IPS-18c (cell line): ENCODE measurements around the gene PFDN2.
"Not testable (repeated sequence)": the region's sequence is repeated elsewhere in the genome, so short reads cannot be mapped to it uniquely, and the experiment has no call there.

ENCODE experiments used
- H3K4me3 ChIP-seq: 2 replicates; pipeline ENCODE4 v1.7.0; 2013; ENCODE audit warnings: low read depth, mild to moderate bottlenecking, low read length, moderate library complexity; ENCODE audit not compliant: insufficient read depth
- H3K9me3 ChIP-seq: one replicate; pipeline ENCODE4 v1.6.1; 2013; ENCODE audit warnings: mild to moderate bottlenecking, low read length, moderate library complexity; ENCODE audit not compliant: control insufficient read depth, insufficient read depth

PFDN2 gene

GRCh38 chr1:161115961-161116360 lies 1.9 kb downstream of the PFDN2 start:
- H3K4me3 ChIP-seq, H3K9me3 ChIP-seq: not testable (repeated sequence)

DNA sequence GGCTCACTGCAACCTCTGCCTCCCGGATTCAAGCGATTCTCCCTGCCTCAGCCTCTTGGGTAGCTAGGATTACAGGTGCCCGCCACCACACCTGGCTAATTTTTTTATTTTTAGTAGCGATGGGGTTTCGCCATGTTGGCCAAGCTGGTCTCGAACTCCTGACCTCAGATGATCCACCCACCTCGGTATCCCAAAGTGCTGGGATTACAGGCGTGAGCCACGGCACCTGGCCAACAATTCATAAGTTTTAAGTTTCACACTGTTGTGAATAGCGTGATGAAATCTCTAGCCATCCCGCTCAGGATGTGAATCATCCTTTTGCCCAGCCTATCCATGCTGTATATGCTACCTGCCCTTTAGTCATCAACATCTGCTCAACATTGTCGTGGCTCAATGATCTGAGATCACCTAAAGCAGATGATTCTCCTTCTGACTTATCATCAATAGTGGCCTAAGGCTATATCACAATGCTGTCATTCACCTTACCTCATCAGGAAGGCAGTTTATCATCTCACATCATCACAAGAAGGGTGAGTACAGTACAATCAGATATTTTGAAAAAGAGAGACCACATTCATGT lies 2.6 kb downstream of the PFDN2 start:
- Histone ChIP-seq H3K9me3 (no peaks in the 10 kb centered on the region), H3K4me3 (no peak overlapping the region)

DNA sequence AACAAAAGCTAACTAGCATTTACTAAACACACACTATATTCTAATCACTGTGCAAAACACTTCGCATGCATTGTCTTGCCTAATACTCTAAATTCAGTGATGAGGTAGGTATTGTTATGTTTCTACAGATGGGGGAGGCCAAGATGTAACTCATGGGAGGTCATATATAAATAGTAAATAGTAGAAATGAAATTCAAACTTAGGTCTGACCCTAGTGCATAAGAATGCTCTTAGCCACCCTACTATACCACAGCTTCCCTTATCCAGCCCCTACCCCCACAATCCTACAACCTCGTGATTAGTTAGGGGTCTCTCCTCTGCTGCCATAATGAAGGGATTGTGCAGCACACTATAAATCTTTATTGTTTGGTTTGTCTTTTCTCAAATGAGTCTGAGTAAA lies 3.3 kb downstream of the PFDN2 start:
- H3K4me3 ChIP-seq: no peak overlapping the region
- no peaks in the 10 kb centered on the region for H3K9me3 ChIP-seq

DNA sequence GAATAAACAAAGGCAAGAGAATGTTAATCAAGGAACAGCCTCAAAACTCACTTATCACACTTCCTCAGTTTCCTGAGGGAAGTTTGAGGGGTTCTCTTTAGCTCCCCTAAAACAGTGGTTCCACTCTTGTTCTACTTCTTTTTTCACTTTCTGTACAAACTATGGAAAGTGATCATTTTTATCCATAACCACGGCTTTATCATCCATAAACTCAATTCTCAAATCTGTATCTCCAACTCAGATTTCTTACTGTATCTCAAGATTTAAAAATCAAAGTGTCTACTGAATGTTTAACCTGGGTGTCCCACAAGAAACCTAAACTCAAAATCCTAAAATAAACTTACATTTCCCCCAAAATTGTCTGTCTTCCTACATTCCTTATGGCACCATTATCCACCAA lies 3.9 kb downstream of the PFDN2 start:
- Histone ChIP-seq H3K9me3 (no peaks in the 10 kb centered on the region), H3K4me3 (no peak overlapping the region)

DNA sequence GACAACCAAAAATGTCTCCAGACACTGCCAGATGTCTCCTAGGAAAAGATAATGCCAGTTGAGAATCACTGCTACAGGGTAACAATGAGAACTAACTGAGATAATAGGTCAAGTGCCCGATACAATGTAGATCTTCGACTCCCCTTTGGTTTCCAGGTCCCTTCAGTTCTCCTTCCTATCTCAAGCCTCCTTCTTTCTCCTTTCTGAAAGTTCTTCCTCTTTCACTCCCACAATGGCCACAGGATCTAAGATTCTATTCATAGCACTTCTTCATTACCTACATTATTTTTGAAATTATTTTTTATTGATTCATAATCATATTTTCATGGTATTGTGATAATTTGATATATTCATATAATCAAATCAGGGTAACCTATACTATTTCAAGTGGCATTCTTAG lies 6.3 kb downstream of the PFDN2 start:
- Histone ChIP-seq H3K9me3 (no peaks in the 10 kb centered on the region), H3K4me3 (no peak overlapping the region)

- Histone ChIP-seq H3K9me3 (no peaks in the 10 kb centered on the region), H3K4me3 (no peak overlapping the region)
These were observed 6.7 kb downstream of the PFDN2 start for GRCh38 chr1:161111117-161111516.

GRCh38 chr1:161106431-161106830 lies 11.4 kb downstream of the PFDN2 start:
- H3K9me3 ChIP-seq: no peaks in the 10 kb centered on the region

DNA sequence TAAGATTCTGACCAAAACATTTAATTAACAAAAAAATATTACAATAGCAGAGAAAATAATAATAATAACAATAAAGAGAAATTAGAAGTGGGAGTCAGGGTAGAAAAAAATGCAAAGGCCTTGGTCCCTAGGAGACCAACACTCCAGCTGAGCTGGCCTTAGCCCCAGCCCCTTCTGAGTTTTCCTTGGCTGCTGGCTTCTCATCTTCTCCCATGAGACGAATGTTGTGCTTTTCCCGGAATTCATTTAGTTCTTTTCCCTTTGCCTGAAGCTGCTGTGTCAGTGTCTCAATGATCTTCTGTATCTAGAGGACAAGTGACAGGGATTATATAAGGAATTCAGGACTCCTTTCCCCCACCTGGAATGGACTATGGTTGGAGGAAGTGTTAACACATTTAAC lies 17.3 kb downstream of the PFDN2 start:
- no peaks in the 10 kb centered on the region for H3K9me3 ChIP-seq

More at GRCh38 chr1:161106431-161106830, 11.4 kb downstream of the PFDN2 start:
- H3K4me3 ChIP-seq: no peak overlapping the region

DNA sequence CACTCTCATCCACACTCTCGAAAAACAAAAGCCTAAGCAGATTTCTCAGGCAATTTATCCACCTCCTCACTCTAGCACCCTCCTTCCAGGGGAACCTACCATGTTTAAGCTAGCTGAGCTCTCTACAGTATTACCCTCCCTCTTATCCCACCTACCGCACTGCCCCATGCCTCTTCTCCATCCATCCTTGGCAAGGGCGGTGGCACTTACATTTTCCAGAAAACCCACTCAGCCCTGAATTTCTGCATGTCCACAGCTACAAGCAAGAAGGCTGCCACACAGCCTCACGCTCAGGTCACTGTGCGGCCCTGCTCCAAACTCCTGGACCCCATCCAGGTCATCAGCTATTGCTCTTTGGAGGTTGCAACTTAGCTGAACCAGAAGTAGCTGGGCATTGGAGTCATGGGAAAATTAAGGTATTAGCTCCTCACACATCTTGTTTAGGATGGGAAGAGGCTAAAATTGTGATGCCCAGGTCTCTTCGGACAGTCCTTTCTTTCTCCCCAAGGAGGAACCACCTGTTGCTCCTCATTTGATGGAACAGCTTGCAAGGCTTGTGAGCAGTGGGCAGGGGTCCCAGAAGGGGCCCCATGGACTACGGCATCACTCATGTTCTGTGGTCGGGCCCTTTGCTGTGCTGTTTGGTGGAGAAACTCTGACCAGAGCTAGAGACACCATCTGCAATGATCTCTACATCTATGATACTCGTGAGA lies 18.6 kb downstream of the PFDN2 start:
- Histone ChIP-seq H3K4me3 (peak overlapping the region; percentile 91; the same call in 1 of the 2 replicates), H3K9me3 (no peaks in the 10 kb centered on the region)

More for the DNA sequence above, 17.3 kb downstream of the PFDN2 start:
- H3K4me3 ChIP-seq: no peak overlapping the region

- peak within 1 kb of the TSS; percentile 91 for H3K4me3 ChIP-seq
- H3K9me3 ChIP-seq: no peaks in the 10 kb centered on the region
These were observed 19.4 kb downstream of the PFDN2 start, which contains the start of gene KLHDC9 for GRCh38 chr1:161098210-161099068. KLHDC9 (plus strand) TSS chr1:161098361; CDS start chr1:161098536, 175 bp downstream.

- Histone ChIP-seq H3K4me3 (no peak overlapping the region), H3K9me3 (no peaks in the 10 kb centered on the region)
These were observed 21.3 kb downstream of the PFDN2 start for GRCh38 chr1:161096530-161096929.

DNA sequence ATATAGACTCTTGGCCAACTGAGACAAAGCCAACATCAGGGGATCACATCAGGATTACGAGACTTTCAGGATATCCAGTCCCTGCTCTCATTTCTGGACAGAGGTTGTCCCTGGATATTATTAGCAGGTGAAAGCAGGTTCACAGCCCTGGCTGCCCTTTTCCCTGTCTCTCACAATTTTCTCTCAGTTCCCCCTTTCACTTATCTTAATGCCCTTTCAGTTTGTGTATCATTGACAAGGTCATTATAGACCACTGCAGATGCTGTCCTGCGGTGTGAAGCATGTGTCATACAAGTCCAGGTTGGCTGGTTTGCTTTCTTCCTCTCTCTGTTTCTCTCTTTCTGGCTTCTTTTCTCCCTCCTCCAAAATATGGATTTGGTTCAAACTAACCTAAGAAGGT lies 21.8 kb downstream of the PFDN2 start:
- Histone ChIP-seq H3K9me3 (no peaks in the 10 kb centered on the region), H3K4me3 (no peak overlapping the region)

DNA sequence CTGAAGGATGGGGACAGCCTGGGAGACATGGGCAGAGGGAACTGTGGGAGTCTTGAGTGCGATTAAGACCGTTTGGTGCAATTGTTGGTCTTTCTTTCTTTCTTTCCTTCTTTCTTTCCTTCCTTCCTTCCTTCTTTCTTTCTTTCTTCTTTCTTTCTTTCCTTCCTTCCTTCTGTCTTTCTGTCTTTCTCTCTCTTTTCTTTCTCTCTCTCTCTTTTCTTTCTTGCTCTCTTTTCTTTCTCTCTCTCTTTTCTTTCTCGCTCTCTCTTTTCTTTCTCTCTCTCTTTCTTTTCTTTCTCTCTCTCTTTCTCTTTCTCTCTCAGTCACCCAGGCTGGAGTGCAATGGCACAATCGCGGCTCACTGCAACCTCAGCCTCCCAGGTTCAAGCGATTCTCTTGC lies 22.6 kb downstream of the PFDN2 start:
- H3K9me3 ChIP-seq: no peaks in the 10 kb centered on the region
- no peak overlapping the region for H3K4me3 ChIP-seq

- H3K9me3 ChIP-seq: no peaks in the 10 kb centered on the region
- no peak overlapping the region for H3K4me3 ChIP-seq
These were observed 23.4 kb downstream of the PFDN2 start for GRCh38 chr1:161094481-161094880.

- Histone ChIP-seq H3K4me3 (no peak overlapping the region), H3K9me3 (no peaks in the 10 kb centered on the region)
These were observed 25.2 kb downstream of the PFDN2 start for GRCh38 chr1:161092621-161093028.

DNA sequence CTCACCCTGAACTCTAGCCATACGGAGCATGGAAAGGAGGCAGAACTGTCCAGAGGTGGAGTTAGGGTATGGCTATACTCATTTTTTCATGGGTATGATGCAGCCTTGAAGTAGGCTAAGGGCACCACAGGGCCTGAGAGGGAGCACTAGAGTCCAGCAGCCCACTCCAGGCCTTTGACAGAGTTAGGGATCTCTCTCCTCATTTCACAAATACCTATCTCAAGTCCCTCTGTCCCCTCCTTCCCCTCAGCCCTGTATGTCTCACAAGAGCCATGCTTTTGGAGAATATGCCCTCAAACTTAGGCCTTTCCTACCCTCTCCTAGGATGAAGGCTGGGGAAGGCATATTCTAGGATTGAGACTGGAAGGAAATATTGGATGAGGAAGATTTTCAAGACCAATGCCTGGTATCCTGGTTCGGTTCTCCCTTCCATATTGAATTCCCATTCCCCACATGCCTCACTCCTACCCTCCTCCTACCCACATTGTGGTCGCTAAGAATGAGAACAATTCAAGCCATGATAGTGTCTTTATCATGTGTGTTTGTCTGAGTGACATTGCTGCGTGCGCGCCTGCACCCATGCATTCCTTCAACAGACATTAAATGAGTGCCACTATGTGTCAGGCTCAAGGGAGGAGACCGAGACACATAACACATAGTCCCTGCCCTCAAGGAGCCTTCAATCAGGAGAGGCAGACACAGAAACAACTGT lies 25.9 kb downstream of the PFDN2 start:
- Histone ChIP-seq H3K4me3 (no peak overlapping the region), H3K9me3 (no peaks in the 10 kb centered on the region)

GRCh38 chr1:161091093-161091492 lies 26.7 kb downstream of the PFDN2 start:
- no peaks in the 10 kb centered on the region for H3K9me3 ChIP-seq
- H3K4me3 ChIP-seq: no peak overlapping the region
